ENCODE data around the gene MED12L. TPM values are rescaled to one million over a fixed set of nuclear protein-coding genes. Genes with fewer than 3 reads are reported as not detected.

MED12L gene
- total RNA-seq, 1 experiment from 2014 or later = 6.4 TPM

DNA sequence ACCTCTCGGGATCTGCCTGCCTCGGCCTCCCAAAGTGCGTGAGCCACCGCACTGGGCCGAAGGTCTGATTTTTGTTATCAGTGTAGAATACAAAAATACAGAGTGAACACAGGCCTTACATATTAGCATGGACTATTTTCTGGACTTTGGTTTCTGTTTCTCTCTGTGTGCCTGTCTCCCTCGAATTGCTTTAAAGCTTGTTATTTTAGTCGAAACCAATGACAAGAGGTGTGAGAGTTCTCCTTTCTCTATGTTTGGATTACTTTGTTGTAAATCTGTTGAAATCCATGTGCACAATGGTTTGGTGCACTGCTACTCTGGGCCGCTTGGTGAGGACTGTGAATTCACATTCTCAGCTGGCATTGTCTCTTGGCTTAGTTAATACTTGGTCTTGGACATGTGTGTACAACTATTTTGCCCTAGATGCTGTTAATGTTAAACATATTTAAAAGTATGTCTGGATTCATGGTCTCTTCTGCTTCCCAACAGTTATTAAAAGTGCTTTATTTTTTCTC lies 23.9 kb downstream of the MED12L start:
- Histone ChIP-seq H3K9me2 (ENCODE audit: insufficient read depth) (no peaks in the 10 kb centered on the region), H3K4me1 (ENCODE audit: control insufficient read depth in 1 of 2, insufficient read depth in 2 of 2, low read length in 2 of 2) (no peaks in the 10 kb centered on the region), H3K27me3 (ENCODE audit: insufficient read depth, low read length) (no peaks in the 10 kb centered on the region), H3K79me2 (ENCODE audit: insufficient read depth, low read length) (no peaks in the 10 kb centered on the region), H3K36me3 (ENCODE audit: control insufficient read depth in 1 of 2, insufficient read depth in 2 of 2, low read length in 2 of 2) (no peaks in the 10 kb centered on the region), H3K4me3 (replicated peaks in 1 of 2; ENCODE audit: low read depth in 1 of 2, low read length in 2 of 2) (no peak overlapping the region), H3K9me3 (ENCODE audit: control insufficient read depth in 1 of 2, insufficient read depth in 1 of 2, low read depth in 1 of 2, low read length in 2 of 2) (no peaks in the 10 kb centered on the region), H2AFZ (ENCODE audit: low read depth, low read length, poor library complexity, severe bottlenecking) (no peak overlapping the region), H4K20me1 (ENCODE audit: insufficient read depth) (no peaks in the 10 kb centered on the region), H3K9ac (ENCODE audit: low read length) (no peak overlapping the region), H3K27ac (ENCODE audit: low read depth, low read length) (no peak overlapping the region), H3K4me2 (ENCODE audit: low read length) (no peak overlapping the region)
- intact Hi-C loops (cut with micrococcal nuclease) = no loop called here
- DNase-seq (ENCODE audit: low read depth, low spot score) = no peak
- TF ChIP-seq EZH2 (IDR thresholded peaks at IDR 0.05) (no peak), CBX3 (IDR thresholded peaks at IDR 0.05; ENCODE audit: low read depth) (no peak), RAD21 (IDR thresholded peaks at IDR 0.05; ENCODE audit: low read depth) (no peak), ELF1 (IDR thresholded peaks at IDR 0.05; ENCODE audit: borderline replicate concordance, low read depth) (no peak), EZH2phosphoT487 (IDR thresholded peaks at IDR 0.05; ENCODE audit: borderline replicate concordance) (no peak), SIN3A (IDR thresholded peaks at IDR 0.05; ENCODE audit: low read depth) (no peak), ZNF274 (IDR thresholded peaks at IDR 0.05; ENCODE audit: low read depth, low read length) (no peak), SP1 (IDR thresholded peaks at IDR 0.05; ENCODE audit: low read depth) (no peak), EGR1 (IDR thresholded peaks at IDR 0.05; ENCODE audit: low read depth) (no peak), CEBPB (IDR thresholded peaks at IDR 0.05; ENCODE audit: low read depth) (no peak), POLR2AphosphoS5 (IDR thresholded peaks at IDR 0.05; ENCODE audit: low read depth, low read length) (no peak)
- TF ChIP-seq, protein P1, sequence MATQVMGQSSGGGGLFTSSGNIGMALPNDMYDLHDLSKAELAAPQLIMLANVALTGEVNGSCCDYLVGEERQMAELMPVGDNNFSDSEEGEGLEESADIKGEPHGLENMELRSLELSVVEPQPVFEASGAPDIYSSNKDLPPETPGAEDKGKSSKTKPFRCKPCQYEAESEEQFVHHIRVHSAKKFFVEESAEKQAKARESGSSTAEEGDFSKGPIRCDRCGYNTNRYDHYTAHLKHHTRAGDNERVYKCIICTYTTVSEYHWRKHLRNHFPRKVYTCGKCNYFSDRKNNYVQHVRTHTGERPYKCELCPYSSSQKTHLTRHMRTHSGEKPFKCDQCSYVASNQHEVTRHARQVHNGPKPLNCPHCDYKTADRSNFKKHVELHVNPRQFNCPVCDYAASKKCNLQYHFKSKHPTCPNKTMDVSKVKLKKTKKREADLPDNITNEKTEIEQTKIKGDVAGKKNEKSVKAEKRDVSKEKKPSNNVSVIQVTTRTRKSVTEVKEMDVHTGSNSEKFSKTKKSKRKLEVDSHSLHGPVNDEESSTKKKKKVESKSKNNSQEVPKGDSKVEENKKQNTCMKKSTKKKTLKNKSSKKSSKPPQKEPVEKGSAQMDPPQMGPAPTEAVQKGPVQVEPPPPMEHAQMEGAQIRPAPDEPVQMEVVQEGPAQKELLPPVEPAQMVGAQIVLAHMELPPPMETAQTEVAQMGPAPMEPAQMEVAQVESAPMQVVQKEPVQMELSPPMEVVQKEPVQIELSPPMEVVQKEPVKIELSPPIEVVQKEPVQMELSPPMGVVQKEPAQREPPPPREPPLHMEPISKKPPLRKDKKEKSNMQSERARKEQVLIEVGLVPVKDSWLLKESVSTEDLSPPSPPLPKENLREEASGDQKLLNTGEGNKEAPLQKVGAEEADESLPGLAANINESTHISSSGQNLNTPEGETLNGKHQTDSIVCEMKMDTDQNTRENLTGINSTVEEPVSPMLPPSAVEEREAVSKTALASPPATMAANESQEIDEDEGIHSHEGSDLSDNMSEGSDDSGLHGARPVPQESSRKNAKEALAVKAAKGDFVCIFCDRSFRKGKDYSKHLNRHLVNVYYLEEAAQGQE (IDR thresholded peaks at IDR 0.05; ENCODE audit: low read depth) = no peak
- TF ChIP-seq, protein P2, sequence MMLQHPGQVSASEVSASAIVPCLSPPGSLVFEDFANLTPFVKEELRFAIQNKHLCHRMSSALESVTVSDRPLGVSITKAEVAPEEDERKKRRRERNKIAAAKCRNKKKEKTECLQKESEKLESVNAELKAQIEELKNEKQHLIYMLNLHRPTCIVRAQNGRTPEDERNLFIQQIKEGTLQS (IDR thresholded peaks at IDR 0.05) = no peak
- BruUV-seq (replicated peaks) = no TSS peak
- ChIA-PET RAD21 (ENCODE audit: low non-redundant PET in 1 of 2, low total read pairs in 2 of 2, uncharacterized antibody in 2 of 2, unreplicated experiment in 2 of 2) (no interaction called here), POLR2A (no interaction called here), CTCF (interaction anchor here (1.0 kb wide), 1 partner anchor 13 kb away, joined by 3 read pairs; no protein-coding TSS in a partner anchor)
- no peak for ATAC-seq
